CD4-positive, alpha-beta T cell (primary cell): Measurements from ENCODE around the gene MYL6. TPM values are rescaled to one million over a fixed set of nuclear protein-coding genes. Genes with fewer than 3 reads are reported as not detected.

Source experiments
- ATAC-seq: fragments of 200-7000 bp; cut with Tn5 transposase; one replicate; pipeline ENCODE4 v1.10.0; 2022; ENCODE audit warnings: mild to moderate bottlenecking; ENCODE audit not compliant: poor library complexity
- CTCF ChIA-PET: fragments of 350-600 bp; sonication (Branson Sonifier 250); formaldehyde crosslinking; loops from one replicate; lab custom pipeline; 2021; ENCODE audit warnings: antibody characterized with exemption, inconsistent platforms; lab: Charles Lee
- POLR2A ChIA-PET: fragments of 350-600 bp; sonication (Branson Sonifier 250); formaldehyde crosslinking; loops from one replicate; lab custom pipeline; 2021; ENCODE audit warnings: antibody characterized with exemption, inconsistent platforms; lab: Charles Lee
- DNase-seq, 14 experiments: peaks; one replicate each; pipeline ENCODE4 v3.0.0-alpha.2; 2013 to 2020; ENCODE audit warnings: mixed read lengths in 2 of 14
- H3K27ac ChIP-seq, 2 donors: one replicate each; pipeline versions ENCODE4 v1.5.1 to v1.7.0; 2013; ENCODE audit warnings: low read length in 2 of 2, low read depth in 1 of 2, mild to moderate bottlenecking in 1 of 2
- H3K27me3 ChIP-seq, 2 experiments: 1 replicate in 1 of 2; 2 replicates in 1 of 2; pipeline versions ENCODE4 v1.6.1 to v1.7.0; 2013; ENCODE audit warnings: low read length in 2 of 2, control low read depth in 1 of 2, mild to moderate bottlenecking in 1 of 2, moderate library complexity in 1 of 2; ENCODE audit not compliant: insufficient read depth in 2 of 2, control insufficient read depth in 1 of 2
- H3K36me3 ChIP-seq: one replicate; pipeline ENCODE4 v1.6.1; 2013; ENCODE audit warnings: low read length, control low read depth; ENCODE audit not compliant: insufficient read depth
- H3K4me1 ChIP-seq: one replicate; pipeline ENCODE4 v1.6.1; 2013; ENCODE audit warnings: low read length, control low read depth; ENCODE audit not compliant: insufficient read depth
- H3K4me3 ChIP-seq: one replicate; pipeline ENCODE4 v1.5.1; 2013; ENCODE audit warnings: mild to moderate bottlenecking, low read length, moderate library complexity
- H3K9me3 ChIP-seq, 2 experiments: 1 replicate in 1 of 2; 2 replicates in 1 of 2; pipeline versions ENCODE4 v1.6.1 to v1.7.0; 2013; ENCODE audit warnings: low read length in 2 of 2, mild to moderate bottlenecking in 2 of 2, control low read depth in 1 of 2, moderate library complexity in 1 of 2; ENCODE audit not compliant: control insufficient read depth in 1 of 2, insufficient read depth in 1 of 2
- H3K27ac Mint-ChIP-seq: one replicate; pipeline ENCODE4 v1.8.0; 2020; ENCODE audit warnings: mixed read lengths
- H3K27me3 Mint-ChIP-seq: one replicate; pipeline ENCODE4 v1.8.0; 2021; ENCODE audit warnings: mixed read lengths
- H3K36me3 Mint-ChIP-seq: one replicate; pipeline ENCODE4 v1.8.0; 2021; ENCODE audit warnings: low read depth, mixed read lengths
- H3K4me1 Mint-ChIP-seq: one replicate; pipeline ENCODE4 v1.8.0; 2021; ENCODE audit warnings: low read depth, mixed read lengths
- H3K4me3 Mint-ChIP-seq: one replicate; pipeline ENCODE4 v1.8.0; 2020; ENCODE audit warnings: mild to moderate bottlenecking, mixed read lengths
- H3K9me3 Mint-ChIP-seq: one replicate; pipeline ENCODE4 v1.8.0; 2020; ENCODE audit warnings: mixed read lengths
- CTCF ChIP-seq: fragments of 200-600 bp; IDR thresholded peaks from one replicate; pipeline ENCODE4 v1.8.0; 2022; ENCODE audit warnings: antibody characterized with exemption, mild to moderate bottlenecking
- intact Hi-C, 2 experiments: fragments of 100-400 bp; cut with DNase I in 1 of 2; cut with micrococcal nuclease in 1 of 2; formaldehyde crosslinking; loops; one replicate each; pipeline versions ENCODE4 v1.15.1 to v1.9.0; 2023 to 2025; cut with DNase I, micrococcal nuclease
- total RNA-seq, 174 experiments: library from RNA in 2 of 174; stranded (reverse) in 2 of 174; gene quantifications; one replicate each; pipeline ENCODE4 v1.2.3 and lab custom pipeline; 2021 to 2026

MYL6 gene
- total RNA-seq, 2 experiments from 2014 or later: 670 to 673 TPM

- no peak for TF ChIP-seq CTCF
- H3K9me3 ChIP-seq: no peaks in the 10 kb centered on the region
- POLR2A ChIA-PET: interaction anchor here (0.6 to 6.5 kb wide), 33 partner anchors 10 to 1847 kb away, joined by 3 to 133 read pairs (median 5); partner anchors contain the start of genes BAZ2A, CBX5, CNPY2 and DNAJC14
- H3K27ac ChIP-seq: peak overlapping the region; percentile 56 to 73
- Mint-ChIP-seq H3K27ac (peak overlapping the region; percentile 86), H3K9me3 (no peaks in the 10 kb centered on the region), H3K4me1 (peaks cover 69% of the 10 kb centered on the region), H3K36me3 (peaks cover 48% of the 10 kb centered on the region), H3K4me3 (peak overlapping the region; percentile 97), H3K27me3 (no peaks in the 10 kb centered on the region)
- DNase-seq (no peak), ATAC-seq (no peak)
- peak overlapping the region; percentile 99 for H3K4me3 ChIP-seq
- intact Hi-C loops: loop anchor here (2.0 to 5.0 kb wide), 3 partner anchors 61 to 385 kb away; partner anchors contain the start of genes CS (in 1 of the 2), GDF11 (in 1 of the 2) and SMARCC2 (in 1 of the 2)
- H3K36me3 ChIP-seq: peaks cover 24% of the 10 kb centered on the region
- no peaks in the 10 kb centered on the region for H3K27me3 ChIP-seq
- peaks cover 64% of the 10 kb centered on the region for H3K4me1 ChIP-seq
- CTCF ChIA-PET: interaction anchor here (0.6 to 9.6 kb wide), 11 partner anchors 10 to 389 kb away, joined by 3 to 138 read pairs (median 5); partner anchors contain the start of genes ANKRD52, MYL6, MYL6B and SMARCC2
Observed at GRCh38 chr12:56127485-56127887, 30.7 kb upstream of the MYL6 start.

- H3K4me1 Mint-ChIP-seq: peaks cover 69% of the 10 kb centered on the region
- peak; percentile 93 to 100 (median 96) for DNase-seq
- H3K4me3 ChIP-seq: peak within 1 kb of the TSS; percentile 99
- H3K9me3 ChIP-seq: no peaks in the 10 kb centered on the region
- H3K36me3 ChIP-seq: peaks cover 28% of the 10 kb centered on the region
- no peaks in the 10 kb centered on the region for H3K27me3 Mint-ChIP-seq
- no peak for TF ChIP-seq CTCF
- H3K4me3 Mint-ChIP-seq: peak within 1 kb of the TSS; percentile 97
- H3K9me3 Mint-ChIP-seq: no peaks in the 10 kb centered on the region
- H3K36me3 Mint-ChIP-seq: peaks cover 52% of the 10 kb centered on the region
- peak within 1 kb of the TSS; percentile 77 for H3K27ac ChIP-seq
- H3K4me1 ChIP-seq: peaks cover 66% of the 10 kb centered on the region
- peak; percentile 90 for ATAC-seq
- intact Hi-C loops: loop anchor here (1.0 to 5.0 kb wide), 6 partner anchors 9 to 386 kb away; partner anchors contain the start of genes CS (in 1 of the 2), GDF11 (in 1 of the 2), MYL6 (in 1 of the 2) and SMARCC2 (in 1 of the 2)
- peak within 1 kb of the TSS; percentile 86 for H3K27ac Mint-ChIP-seq
- no peaks in the 10 kb centered on the region for H3K27me3 ChIP-seq
- CTCF ChIA-PET: interaction anchor here (0.6 to 9.6 kb wide), 11 partner anchors 10 to 390 kb away, joined by 3 to 138 read pairs (median 5); partner anchors contain the start of genes ANKRD52, MYL6, MYL6B and SMARCC2
- POLR2A ChIA-PET: interaction anchor here (0.6 to 6.5 kb wide), 38 partner anchors 10 to 1848 kb away, joined by 3 to 133 read pairs (median 4); partner anchors contain the start of genes BAZ2A, CBX5, CNPY2 and DNAJC14
Observed at GRCh38 chr12:56127888-56128669, 30.1 kb upstream of the MYL6 start, which contains the start of gene ESYT1. Gene ESYT1, plus strand, starts transcription at chr12:56128267. Its CDS starts 53 bp downstream, at chr12:56128320.

- Histone ChIP-seq H3K9me3 (no peaks in the 10 kb centered on the region), H3K36me3 (peaks cover 34% of the 10 kb centered on the region), H3K4me1 (peaks cover 71% of the 10 kb centered on the region), H3K27me3 (no peaks in the 10 kb centered on the region), H3K27ac (peak overlapping the region; percentile 77), H3K4me3 (peak overlapping the region; percentile 99)
- intact Hi-C loops: loop anchor here (1.0 to 5.0 kb wide), 4 partner anchors 9 to 386 kb away; partner anchors contain the start of genes GDF11 (in 1 of the 2) and MYL6 (in 1 of the 2)
- Mint-ChIP-seq H3K9me3 (no peaks in the 10 kb centered on the region), H3K4me3 (peak overlapping the region; percentile 97), H3K27ac (peak overlapping the region; percentile 86), H3K4me1 (peaks cover 73% of the 10 kb centered on the region), H3K36me3 (peaks cover 59% of the 10 kb centered on the region), H3K27me3 (no peaks in the 10 kb centered on the region)
- CTCF ChIA-PET: interaction anchor here (1.3 to 9.6 kb wide), 7 partner anchors 10 to 129 kb away, joined by 3 to 138 read pairs (median 16); partner anchors contain the start of genes ANKRD52, MYL6, MYL6B and SMARCC2
- DNase-seq (peak in 3 of 14 experiments; percentile 25 to 44 (median 33)), ATAC-seq (no peak)
- POLR2A ChIA-PET: interaction anchor here (0.6 to 6.5 kb wide), 28 partner anchors 9 to 1848 kb away, joined by 3 to 133 read pairs (median 6); partner anchors contain the start of genes BAZ2A, CBX5, CNPY2 and DNAJC14
- TF ChIP-seq CTCF: no peak
Observed at GRCh38 chr12:56128670-56129205, 29.4 kb upstream of the MYL6 start.
